ENCODE results near the gene TSC22D2. TPM values are rescaled to one million over a fixed set of nuclear protein-coding genes. Genes with fewer than 3 reads are reported as not detected.

The TSC22D2 gene
- total RNA-seq, 4 donors from 2014 or later: 19.0 to 35.2 (median 22.2) TPM

DNA sequence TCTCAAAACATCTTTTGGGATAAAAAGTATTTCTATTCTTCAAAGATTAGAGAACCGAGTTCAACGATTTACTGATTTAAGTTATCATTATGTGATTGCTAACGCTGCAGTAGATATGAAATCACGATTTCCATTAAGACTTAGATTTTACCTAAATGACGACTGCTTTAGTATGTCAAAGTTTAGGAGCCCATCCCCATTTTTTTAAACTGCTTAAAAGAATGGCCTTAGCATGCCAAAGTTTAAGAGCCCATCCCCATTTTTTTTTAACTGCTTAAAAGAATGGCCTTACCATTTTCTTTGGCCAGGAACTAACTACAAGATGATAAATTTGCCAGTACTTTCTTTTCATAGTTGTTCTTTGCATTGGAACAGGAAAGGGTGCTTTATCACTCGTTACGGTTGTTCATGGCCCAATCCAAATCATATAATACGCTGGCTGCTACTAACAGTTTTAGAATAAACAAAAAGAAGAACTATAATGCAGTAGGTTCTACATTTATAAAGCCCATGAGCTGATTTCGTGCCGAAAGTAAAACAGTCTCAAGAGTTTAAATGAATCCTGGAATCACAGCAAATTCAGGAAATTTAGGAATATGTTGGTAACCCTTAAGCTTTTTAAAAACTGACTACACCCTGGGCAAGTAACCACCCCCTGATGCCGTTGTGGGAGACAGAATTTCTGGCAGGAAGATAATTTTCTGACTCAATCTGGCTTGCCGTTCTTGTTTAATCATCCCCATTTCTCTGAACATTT lies 869 bp upstream of the TSC22D2 start:
- DNase-seq: no peak
- peaks cover 0 to 8% (median 0%) of the 10 kb centered on the region in 4 donors for H3K4me1 ChIP-seq
- H3K9me3 ChIP-seq: no peaks in the 10 kb centered on the region
- no peak for TF ChIP-seq POLR2A (IDR thresholded peaks at IDR 0.05)
- TF ChIP-seq, protein P1, sequence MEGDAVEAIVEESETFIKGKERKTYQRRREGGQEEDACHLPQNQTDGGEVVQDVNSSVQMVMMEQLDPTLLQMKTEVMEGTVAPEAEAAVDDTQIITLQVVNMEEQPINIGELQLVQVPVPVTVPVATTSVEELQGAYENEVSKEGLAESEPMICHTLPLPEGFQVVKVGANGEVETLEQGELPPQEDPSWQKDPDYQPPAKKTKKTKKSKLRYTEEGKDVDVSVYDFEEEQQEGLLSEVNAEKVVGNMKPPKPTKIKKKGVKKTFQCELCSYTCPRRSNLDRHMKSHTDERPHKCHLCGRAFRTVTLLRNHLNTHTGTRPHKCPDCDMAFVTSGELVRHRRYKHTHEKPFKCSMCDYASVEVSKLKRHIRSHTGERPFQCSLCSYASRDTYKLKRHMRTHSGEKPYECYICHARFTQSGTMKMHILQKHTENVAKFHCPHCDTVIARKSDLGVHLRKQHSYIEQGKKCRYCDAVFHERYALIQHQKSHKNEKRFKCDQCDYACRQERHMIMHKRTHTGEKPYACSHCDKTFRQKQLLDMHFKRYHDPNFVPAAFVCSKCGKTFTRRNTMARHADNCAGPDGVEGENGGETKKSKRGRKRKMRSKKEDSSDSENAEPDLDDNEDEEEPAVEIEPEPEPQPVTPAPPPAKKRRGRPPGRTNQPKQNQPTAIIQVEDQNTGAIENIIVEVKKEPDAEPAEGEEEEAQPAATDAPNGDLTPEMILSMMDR (IDR thresholded peaks at IDR 0.05): no peak
- no peaks in the 10 kb centered on the region for H3K27me3 ChIP-seq
- H3K36me3 ChIP-seq: no peaks in the 10 kb centered on the region
- peak overlapping the region; percentile 78 to 87 (median 84) for H3K4me3 ChIP-seq
- peak overlapping the region; percentile 95 to 99 (median 99) for H3K27ac ChIP-seq

DNA sequence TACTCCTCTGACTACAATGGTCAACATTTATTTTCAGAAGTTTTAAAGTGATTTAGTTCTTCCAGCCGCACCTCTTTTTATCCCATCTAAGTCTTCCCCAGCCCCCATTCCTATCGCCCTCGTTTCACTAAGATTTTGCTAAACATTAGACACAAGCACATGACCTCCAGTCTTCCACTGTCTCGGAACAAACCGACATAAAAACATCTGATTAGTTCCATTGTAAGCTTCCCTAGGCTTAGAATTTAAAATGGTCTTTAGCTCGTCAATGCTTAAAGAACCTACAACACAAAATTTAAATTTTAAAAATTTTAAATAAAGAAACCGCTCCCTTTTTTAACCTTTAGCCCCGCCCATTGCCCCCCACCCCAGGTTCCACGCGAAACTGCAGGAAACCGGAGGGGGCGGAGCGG lies 284 bp upstream of the TSC22D2 start:
- peak overlapping the region; percentile 95 to 99 (median 99) for H3K27ac ChIP-seq
- peak in 2 of 3 donors; percentile 32 to 51 for DNase-seq
- H3K27me3 ChIP-seq: no peaks in the 10 kb centered on the region
- peak overlapping the region; percentile 78 to 87 (median 84) for H3K4me3 ChIP-seq
- H3K36me3 ChIP-seq: no peaks in the 10 kb centered on the region
- no peak for TF ChIP-seq POLR2A (IDR thresholded peaks at IDR 0.05)
- TF ChIP-seq, protein P1 (IDR thresholded peaks at IDR 0.05): no peak
- H3K9me3 ChIP-seq: no peaks in the 10 kb centered on the region
- H3K4me1 ChIP-seq: peaks cover 0 to 8% (median 2%) of the 10 kb centered on the region in 4 donors

- Histone ChIP-seq H3K27ac (peak overlapping the region; percentile 95 to 99 (median 99)), H3K4me3 (peak overlapping the region; percentile 78 to 87 (median 84)), H3K4me1 (peaks cover 0 to 8% (median 3%) of the 10 kb centered on the region in 4 donors), H3K36me3 (no peaks in the 10 kb centered on the region), H3K27me3 (no peaks in the 10 kb centered on the region), H3K9me3 (no peaks in the 10 kb centered on the region)
- peak in 1 of 3 donors; percentile 25 for DNase-seq
- TF ChIP-seq, protein P1 (IDR thresholded peaks at IDR 0.05): no peak
- no peak for TF ChIP-seq POLR2A (IDR thresholded peaks at IDR 0.05)
These were observed 1.0 kb downstream of the TSC22D2 start for GRCh38 chr3:150409125-150409511.

DNA sequence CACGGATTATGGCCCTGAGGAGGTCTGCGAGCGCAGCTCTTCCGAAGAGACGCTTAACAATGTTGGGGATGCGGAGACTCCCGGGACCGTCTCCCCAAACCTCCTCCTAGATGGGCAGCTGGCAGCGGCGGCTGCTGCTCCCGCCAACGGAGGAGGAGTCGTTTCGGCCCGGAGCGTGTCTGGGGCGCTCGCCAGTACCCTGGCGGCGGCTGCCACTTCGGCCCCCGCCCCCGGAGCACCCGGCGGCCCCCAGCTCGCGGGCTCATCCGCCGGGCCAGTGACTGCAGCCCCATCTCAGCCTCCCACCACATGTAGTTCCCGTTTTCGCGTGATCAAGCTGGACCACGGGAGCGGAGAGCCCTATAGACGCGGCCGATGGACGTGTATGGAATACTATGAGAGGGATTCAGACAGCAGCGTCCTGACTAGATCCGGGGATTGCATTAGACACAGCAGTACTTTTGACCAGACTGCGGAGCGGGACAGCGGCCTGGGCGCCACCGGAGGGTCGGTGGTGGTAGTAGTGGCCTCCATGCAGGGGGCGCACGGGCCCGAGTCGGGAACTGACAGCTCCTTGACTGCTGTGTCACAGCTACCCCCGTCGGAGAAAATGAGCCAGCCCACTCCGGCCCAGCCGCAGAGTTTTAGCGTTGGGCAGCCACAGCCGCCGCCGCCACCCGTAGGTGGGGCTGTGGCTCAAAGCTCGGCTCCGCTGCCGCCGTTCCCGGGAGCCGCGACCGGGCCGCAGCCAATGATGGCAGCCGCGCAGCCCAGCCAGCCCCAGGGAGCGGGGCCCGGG lies 1.6 kb downstream of the TSC22D2 start:
- Histone ChIP-seq H3K36me3 (no peaks in the 10 kb centered on the region), H3K27ac (peak overlapping the region; percentile 95 to 99 (median 99)), H3K4me3 (peak overlapping the region; percentile 78 to 87 (median 84)), H3K9me3 (no peaks in the 10 kb centered on the region), H3K4me1 (peaks cover 0 to 13% (median 3%) of the 10 kb centered on the region in 4 donors), H3K27me3 (no peaks in the 10 kb centered on the region)
- TF ChIP-seq, protein P1 (IDR thresholded peaks at IDR 0.05): peak in 5 of 6 experiments; percentile 36 to 76 (median 61)
- peak; percentile 32 to 48 for TF ChIP-seq POLR2A (IDR thresholded peaks at IDR 0.05)
- DNase-seq: peak; percentile 65 to 87 (median 84)

DNA sequence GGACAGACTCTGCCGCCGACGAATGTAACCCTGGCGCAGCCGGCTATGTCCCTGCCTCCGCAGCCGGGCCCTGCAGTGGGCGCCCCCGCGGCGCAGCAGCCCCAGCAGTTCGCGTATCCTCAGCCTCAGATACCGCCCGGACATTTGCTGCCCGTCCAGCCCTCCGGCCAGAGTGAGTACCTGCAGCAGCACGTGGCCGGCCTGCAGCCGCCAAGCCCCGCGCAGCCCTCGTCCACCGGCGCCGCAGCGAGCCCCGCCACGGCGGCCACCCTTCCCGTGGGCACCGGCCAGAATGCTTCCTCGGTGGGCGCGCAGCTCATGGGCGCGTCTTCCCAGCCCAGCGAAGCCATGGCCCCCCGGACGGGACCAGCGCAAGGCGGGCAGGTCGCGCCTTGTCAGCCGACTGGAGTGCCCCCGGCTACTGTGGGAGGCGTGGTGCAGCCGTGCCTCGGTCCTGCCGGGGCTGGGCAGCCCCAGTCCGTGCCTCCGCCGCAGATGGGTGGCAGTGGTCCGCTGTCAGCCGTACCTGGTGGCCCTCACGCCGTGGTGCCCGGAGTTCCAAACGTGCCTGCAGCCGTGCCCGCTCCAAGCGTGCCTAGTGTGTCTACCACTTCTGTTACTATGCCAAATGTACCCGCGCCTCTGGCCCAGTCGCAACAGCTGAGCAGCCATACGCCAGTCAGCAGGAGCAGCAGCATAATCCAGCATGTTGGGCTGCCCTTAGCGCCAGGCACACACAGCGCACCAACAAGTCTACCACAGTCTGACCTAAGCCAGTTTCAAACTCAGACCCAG lies 2.4 kb downstream of the TSC22D2 start:
- TF ChIP-seq POLR2A (IDR thresholded peaks at IDR 0.05): no peak
- TF ChIP-seq, protein P1 (IDR thresholded peaks at IDR 0.05): no peak
- peaks cover 0 to 21% (median 3%) of the 10 kb centered on the region in 4 donors for H3K4me1 ChIP-seq
- H3K36me3 ChIP-seq: no peaks in the 10 kb centered on the region
- peak overlapping the region; percentile 78 to 87 (median 84) for H3K4me3 ChIP-seq
- H3K27me3 ChIP-seq: no peaks in the 10 kb centered on the region
- H3K27ac ChIP-seq: peak overlapping the region; percentile 95 to 99 (median 99)
- no peaks in the 10 kb centered on the region for H3K9me3 ChIP-seq
- DNase-seq: peak; percentile 17 to 68 (median 60)
